ENCODE measurements around the gene AXDND1.
"Not testable (repeated sequence)": the region's sequence is repeated elsewhere in the genome, so short reads cannot be mapped to it uniquely, and the experiment has no call there.

Gene AXDND1

GRCh38 chr1:179340918-179341317 lies 24.9 kb upstream of the AXDND1 start:
- no peak overlapping the region for H3K4me3 ChIP-seq (ENCODE audit: low read depth, low read length)
- no peak for DNase-seq (ENCODE audit: low read depth)
- no peak for TF ChIP-seq CTCF (IDR thresholded peaks at IDR 0.05; ENCODE audit: insufficient read depth, low read depth, low read length, missing control alignments)

- H3K4me3 ChIP-seq (ENCODE audit: low read depth, low read length), result no peak overlapping the region
- TF ChIP-seq CTCF (IDR thresholded peaks at IDR 0.05; ENCODE audit: insufficient read depth, low read depth, low read length, missing control alignments), result no peak
Observed at GRCh38 chr1:179341943-179342547, 23.7 kb upstream of the AXDND1 start.

GRCh38 chr1:179342740-179343404 lies 22.9 kb upstream of the AXDND1 start:
- no peak for DNase-seq (ENCODE audit: low read depth)
- no peak overlapping the region for H3K4me3 ChIP-seq (ENCODE audit: low read depth, low read length)
- TF ChIP-seq CTCF (IDR thresholded peaks at IDR 0.05; ENCODE audit: insufficient read depth, low read depth, low read length, missing control alignments), result no peak

More at GRCh38 chr1:179341943-179342547, 23.7 kb upstream of the AXDND1 start:
- no peak for DNase-seq (ENCODE audit: low read depth)

- no peak for DNase-seq (ENCODE audit: low read depth)
- no peak overlapping the region for H3K4me3 ChIP-seq (ENCODE audit: low read depth, low read length)
Observed at GRCh38 chr1:179351281-179351680, 14.5 kb upstream of the AXDND1 start.

GRCh38 chr1:179352236-179352635 lies 13.5 kb upstream of the AXDND1 start:
- TF ChIP-seq CTCF (IDR thresholded peaks at IDR 0.05; ENCODE audit: insufficient read depth, low read depth, low read length, missing control alignments), result no peak

More at GRCh38 chr1:179351281-179351680, 14.5 kb upstream of the AXDND1 start:
- TF ChIP-seq CTCF (IDR thresholded peaks at IDR 0.05; ENCODE audit: insufficient read depth, low read depth, low read length, missing control alignments), result no peak

GRCh38 chr1:179353546-179353945 lies 12.2 kb upstream of the AXDND1 start:
- DNase-seq (ENCODE audit: low read depth), result no peak
- TF ChIP-seq CTCF (IDR thresholded peaks at IDR 0.05; ENCODE audit: insufficient read depth, low read depth, low read length, missing control alignments), result no peak
- no peak overlapping the region for H3K4me3 ChIP-seq (ENCODE audit: low read depth, low read length)

More at GRCh38 chr1:179352236-179352635, 13.5 kb upstream of the AXDND1 start:
- H3K4me3 ChIP-seq (ENCODE audit: low read depth, low read length), result no peak overlapping the region
- no peak for DNase-seq (ENCODE audit: low read depth)

- not testable (repeated sequence) for H3K4me3 ChIP-seq (ENCODE audit: low read depth, low read length); DNase-seq (ENCODE audit: low read depth)
Observed at GRCh38 chr1:179361631-179362030, 4.1 kb upstream of the AXDND1 start.
